HEK293 (cell line): Measurements from ENCODE around the gene STUM.
A peak's percentile ranks its signal among the peaks of the same experiment; 100 is the strongest.

Experiments used
- CTCF ChIA-PET: fragments of 350-600 bp; formaldehyde crosslinking; extraction: SDS; loops from one replicate; lab custom pipeline; 2021; ENCODE audit warnings: antibody characterized with exemption; lab: Yijun Ruan, JAX
- POLR2A ChIA-PET: fragments of 300-600 bp; formaldehyde crosslinking; extraction: SDS; loops from one replicate; lab custom pipeline; 2020; ENCODE audit warnings: antibody characterized with exemption, inconsistent platforms; lab: Yijun Ruan, JAX
- H3K27ac ChIP-seq: fragments of 200-500 bp; sonication (Bioruptor generic); 2 replicates; pipeline ENCODE4 v1.5.1; 2014; ENCODE audit warnings: low read depth, low read length, control low read depth, inconsistent platforms; ENCODE audit errors: extremely low read depth
- H3K36me3 ChIP-seq, 2 experiments: fragments of 200-500 bp in 1 of 2; sonication (Bioruptor generic) in 1 of 2; 1 replicate in 1 of 2; 2 replicates in 1 of 2; pipeline ENCODE4 v1.5.1; 2014 to 2017; ENCODE audit warnings: inconsistent platforms in 2 of 2, low read length in 2 of 2; ENCODE audit not compliant: control insufficient read depth in 2 of 2, insufficient read depth in 1 of 2
- H3K4me1 ChIP-seq: fragments of 200-500 bp; sonication (Bioruptor generic); 2 replicates; pipeline ENCODE4 v1.5.1; 2014; ENCODE audit warnings: mild to moderate bottlenecking, low read length, inconsistent platforms; ENCODE audit not compliant: control insufficient read depth, insufficient read depth
- H3K4me3 ChIP-seq: 2 replicates; pipeline ENCODE4 v1.5.1; 2011; ENCODE audit warnings: low read depth, mild to moderate bottlenecking, control low read depth, low read length, moderate library complexity
- H3K9me3 ChIP-seq: fragments of 200-500 bp; sonication (Bioruptor generic); 2 replicates; pipeline ENCODE4 v1.5.1; 2014; ENCODE audit warnings: low read depth, low read length, inconsistent platforms; ENCODE audit not compliant: control insufficient read depth, insufficient read depth
- ATF2 ChIP-seq: fragments of 450-650 bp; formaldehyde crosslinking; IDR thresholded peaks from 2 replicates; pipeline ENCODE4 v1.5.1; 2016; ENCODE audit warnings: missing biosample characterization, missing genetic modification characterization, low read depth
- ELK4 ChIP-seq: IDR thresholded peaks from 2 replicates; pipeline ENCODE4 v1.6.1; 2011; ENCODE audit warnings: mild to moderate bottlenecking, low read depth, low read length, borderline replicate concordance
- GLI2 ChIP-seq: fragments of 450-650 bp; formaldehyde crosslinking; IDR thresholded peaks from 2 replicates; pipeline ENCODE4; 2017; ENCODE audit warnings: missing biosample characterization, missing genetic modification characterization, low read depth, borderline replicate concordance
- SCRT2 ChIP-seq: fragments of 450-650 bp; formaldehyde crosslinking; IDR thresholded peaks from 2 replicates; pipeline ENCODE4 v1.5.1; 2016; ENCODE audit warnings: missing biosample characterization, missing genetic modification characterization
- ZBTB49 ChIP-seq: fragments of 450-650 bp; formaldehyde crosslinking; IDR thresholded peaks from 2 replicates; pipeline ENCODE4 v1.5.1; 2016; ENCODE audit warnings: missing biosample characterization, missing genetic modification characterization, low read depth
- ZFHX2 ChIP-seq: fragments of 450-650 bp; formaldehyde crosslinking; conservative IDR thresholded peaks from 2 replicates; pipeline ENCODE4 v1.5.1; 2016; ENCODE audit warnings: missing biosample characterization, missing genetic modification characterization
- ZNF157 ChIP-seq: fragments of 450-650 bp; formaldehyde crosslinking; IDR thresholded peaks from 2 replicates; pipeline ENCODE4 v1.5.1; 2016; ENCODE audit warnings: missing biosample characterization, missing genetic modification characterization
- ZNF16 ChIP-seq: fragments of 450-650 bp; formaldehyde crosslinking; IDR thresholded peaks from 2 replicates; pipeline ENCODE4 v1.5.1; 2016; ENCODE audit warnings: low read depth, missing biosample characterization, missing genetic modification characterization
- ZNF184 ChIP-seq: fragments of 450-650 bp; IDR thresholded peaks from 2 replicates; pipeline ENCODE4 v1.5.1; 2018; ENCODE audit warnings: missing biosample characterization, mild to moderate bottlenecking, missing genetic modification characterization
- ZNF24 ChIP-seq: fragments of 450-650 bp; formaldehyde crosslinking; IDR thresholded peaks from 2 replicates; pipeline ENCODE4 v1.5.1; 2016; ENCODE audit warnings: missing biosample characterization, missing genetic modification characterization
- ZNF302 ChIP-seq: fragments of 450-650 bp; formaldehyde crosslinking; IDR thresholded peaks from 2 replicates; pipeline ENCODE4 v1.5.1; 2016; ENCODE audit warnings: missing biosample characterization, missing genetic modification characterization, low read depth
- ZNF394 ChIP-seq: fragments of 450-650 bp; formaldehyde crosslinking; IDR thresholded peaks from 2 replicates; pipeline ENCODE4 v1.5.1; 2016; ENCODE audit warnings: missing biosample characterization, missing genetic modification characterization, mild to moderate bottlenecking, moderate library complexity, borderline replicate concordance
- ZNF521 ChIP-seq: fragments of 450-650 bp; formaldehyde crosslinking; IDR thresholded peaks from 2 replicates; pipeline ENCODE4 v1.5.1; 2017; ENCODE audit warnings: missing biosample characterization, mild to moderate bottlenecking, missing genetic modification characterization
- ZNF529 ChIP-seq: fragments of 450-650 bp; formaldehyde crosslinking; IDR thresholded peaks from 2 replicates; pipeline ENCODE4 v1.5.1; 2017; ENCODE audit warnings: missing genetic modification characterization, missing biosample characterization; ENCODE audit not compliant: insufficient replicate concordance
- ZNF664 ChIP-seq: fragments of 450-650 bp; formaldehyde crosslinking; IDR thresholded peaks from 2 replicates; pipeline ENCODE4 v1.5.1; 2016; ENCODE audit warnings: missing biosample characterization, missing genetic modification characterization
- ZNF792 ChIP-seq: fragments of 450-650 bp; formaldehyde crosslinking; IDR thresholded peaks from 2 replicates; pipeline ENCODE4 v1.5.1; 2016; ENCODE audit warnings: missing biosample characterization, missing genetic modification characterization

Gene STUM

GRCh38 chr1:226557424-226557823 is 8.9 kb downstream of the STUM start:
- Histone ChIP-seq H3K36me3 (no peaks in the 10 kb centered on the region), H3K27ac (no peak overlapping the region), H3K9me3 (no peaks in the 10 kb centered on the region), H3K4me3 (no peak overlapping the region), H3K4me1 (no peaks in the 10 kb centered on the region)
- POLR2A ChIA-PET: no interaction called here
- CTCF ChIA-PET: no interaction called here
- TF ChIP-seq ZBTB49 (tag by site-specific recombination) (no peak), ZNF664 (tag by site-specific recombination) (no peak), ZNF302 (tag by site-specific recombination) (no peak), ZNF184 (tag by site-specific recombination) (peak; percentile 98), GLI2 (tag by site-specific recombination) (no peak), ZNF16 (tag by site-specific recombination) (no peak), SCRT2 (tag by site-specific recombination) (no peak)

GRCh38 chr1:226558036-226558650 is 9.6 kb downstream of the STUM start:
- no peak for TF ChIP-seq ZNF24 (tag by site-specific recombination)
- TF ChIP-seq ELK4: no peak
- TF ChIP-seq ZNF529 (tag by site-specific recombination): no peak
- TF ChIP-seq ZNF394 (tag by site-specific recombination): no peak
- TF ChIP-seq ZNF521 (tag by site-specific recombination): no peak
- peak; percentile 57; the same call in 1 of the 2 replicates for TF ChIP-seq ZFHX2 (tag by site-specific recombination)
- TF ChIP-seq SCRT2 (tag by site-specific recombination): no peak
- 0 out of 2 replicates have a peak, but pooled peaks have one; percentile 28 for TF ChIP-seq ATF2 (tag by site-specific recombination)
- no peak for TF ChIP-seq ZNF792 (tag by site-specific recombination)
- no peaks in the 10 kb centered on the region for H3K4me1 ChIP-seq
- H3K36me3 ChIP-seq: no peaks in the 10 kb centered on the region
- H3K9me3 ChIP-seq: no peaks in the 10 kb centered on the region
- no peak overlapping the region for H3K4me3 ChIP-seq
- ChIA-PET CTCF (interaction anchor here (0.5 to 0.6 kb wide), 2 partner anchors 133 to 271 kb away, joined by 3 read pairs; no protein-coding TSS in a partner anchor), POLR2A (no interaction called here)
- no peak overlapping the region for H3K27ac ChIP-seq

- Histone ChIP-seq H3K36me3 (no peaks in the 10 kb centered on the region), H3K4me1 (no peaks in the 10 kb centered on the region), H3K9me3 (no peaks in the 10 kb centered on the region), H3K27ac (no peak overlapping the region), H3K4me3 (no peak overlapping the region)
- no peak for TF ChIP-seq ZNF157 (tag by site-specific recombination)
- CTCF ChIA-PET: interaction anchor here (0.6 to 2.6 kb wide), 3 partner anchors 10 to 91 kb away, joined by 3 to 12 read pairs (median 9); partner anchors contain the start of gene STUM
- POLR2A ChIA-PET: interaction anchor here (0.7 kb wide), 1 partner anchor 9 kb away, joined by 4 read pairs; no protein-coding TSS in a partner anchor
Measured at GRCh38 chr1:226560243-226560642, 11.7 kb downstream of the STUM start.
